HG02623 (cell line): ENCODE measurements around the gene MARVELD1.

Source experiments
- ATAC-seq: cut with Tn5 transposase; IDR thresholded peaks from one replicate; pipeline ENCODE4 v1.9.1; 2021; ENCODE audit warnings: moderate library complexity; ENCODE audit not compliant: unreplicated experiment

The MARVELD1 gene

DNA sequence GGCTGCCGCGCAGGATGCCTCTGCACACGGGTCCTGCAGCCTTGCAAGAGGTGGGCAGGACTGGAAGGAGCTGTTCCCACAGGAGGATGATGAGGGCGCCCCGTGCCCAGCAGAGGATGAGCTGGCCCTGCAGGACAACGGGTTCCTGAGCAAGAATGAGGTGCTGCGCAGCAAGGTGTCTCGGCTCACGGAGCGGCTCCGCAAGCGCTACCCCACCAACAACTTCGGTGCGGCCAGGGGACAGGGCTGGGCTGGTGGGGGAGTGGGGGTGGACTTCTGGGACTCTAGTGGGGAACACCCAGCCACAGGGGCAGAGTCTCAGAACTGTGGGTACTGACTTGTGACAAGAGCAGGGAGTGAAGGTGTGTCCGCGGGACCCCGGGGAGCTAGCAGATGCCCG is 39.4 kb downstream of the MARVELD1 start:
- ATAC-seq: no peak

GRCh38 chr10:97754726-97755125 is 41.2 kb downstream of the MARVELD1 start:
- ATAC-seq: no peak

GRCh38 chr10:97755718-97756117 is 42.2 kb downstream of the MARVELD1 start:
- no peak for ATAC-seq

- no peak for ATAC-seq
Observed at GRCh38 chr10:97757471-97757870, 43.9 kb downstream of the MARVELD1 start.

GRCh38 chr10:97759158-97759887 is 45.8 kb downstream of the MARVELD1 start:
- no peak for ATAC-seq

DNA sequence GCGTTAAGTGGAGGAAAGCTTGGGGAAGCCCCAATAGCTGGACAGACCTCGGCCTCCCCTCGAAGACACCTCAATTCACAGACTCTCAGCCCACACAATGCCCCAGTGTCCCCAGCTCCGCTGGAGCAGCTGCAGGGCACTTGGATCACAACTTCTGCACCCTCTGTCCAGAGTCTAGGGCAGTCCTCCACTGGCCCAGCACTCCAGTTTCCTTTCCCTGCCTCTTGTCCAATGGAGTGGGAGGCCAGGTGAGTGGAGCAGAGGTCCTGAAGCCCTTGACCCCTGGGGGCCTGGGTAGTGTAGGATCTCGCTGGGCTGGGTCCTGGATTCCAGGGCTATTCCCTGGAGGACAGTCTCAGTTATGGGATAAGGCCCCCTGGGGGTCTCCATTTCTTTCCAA is 46.4 kb downstream of the MARVELD1 start:
- no peak for ATAC-seq

- ATAC-seq: no peak
Observed at GRCh38 chr10:97760461-97761257, 47.1 kb downstream of the MARVELD1 start.

DNA sequence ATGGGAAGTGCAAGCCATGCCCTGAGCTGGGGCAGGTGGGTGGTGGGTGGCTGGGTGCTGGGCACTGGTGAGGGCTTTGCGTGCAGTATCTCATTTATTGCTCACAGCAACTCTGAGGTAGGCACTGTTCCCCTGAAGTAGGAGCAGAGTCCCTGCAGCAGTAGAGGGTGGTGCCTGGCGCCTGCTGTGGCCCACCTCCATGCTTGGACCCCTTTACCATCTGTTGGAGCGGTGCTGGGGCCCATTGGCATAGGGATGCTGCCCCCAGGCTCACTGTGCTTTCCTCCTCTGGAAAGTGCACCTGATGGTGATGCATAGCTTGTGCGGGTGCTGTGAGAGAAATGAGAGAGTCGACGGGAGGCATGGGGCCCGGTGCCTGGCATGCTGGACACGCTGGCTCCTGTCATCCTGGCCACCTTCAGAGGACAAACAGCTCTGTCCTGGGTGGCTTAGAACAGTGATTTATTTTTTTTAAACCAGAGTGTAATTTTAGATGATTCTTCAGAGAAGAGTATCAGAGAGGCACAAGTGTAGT is 47.9 kb downstream of the MARVELD1 start:
- no peak for ATAC-seq

DNA sequence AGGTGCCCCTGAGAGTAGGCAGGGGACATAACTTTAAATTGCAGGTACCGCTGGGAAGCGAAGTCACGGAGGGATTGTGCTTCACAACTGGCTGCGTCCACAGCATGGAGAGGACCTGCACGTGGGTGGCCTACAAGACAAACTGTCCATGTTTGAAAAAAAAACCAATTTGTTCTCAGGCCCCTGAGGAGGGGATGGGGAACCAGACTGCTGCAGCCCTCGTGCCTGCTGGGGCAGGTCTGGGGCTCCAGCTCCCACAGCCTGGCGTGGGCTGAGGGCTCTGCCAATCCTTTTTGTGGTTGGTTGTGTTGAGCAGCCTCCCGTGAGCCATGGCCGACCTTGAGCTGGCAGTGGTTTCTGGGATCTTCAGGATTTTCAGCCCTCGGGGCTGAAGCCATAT is 48.5 kb downstream of the MARVELD1 start:
- ATAC-seq: no peak

DNA sequence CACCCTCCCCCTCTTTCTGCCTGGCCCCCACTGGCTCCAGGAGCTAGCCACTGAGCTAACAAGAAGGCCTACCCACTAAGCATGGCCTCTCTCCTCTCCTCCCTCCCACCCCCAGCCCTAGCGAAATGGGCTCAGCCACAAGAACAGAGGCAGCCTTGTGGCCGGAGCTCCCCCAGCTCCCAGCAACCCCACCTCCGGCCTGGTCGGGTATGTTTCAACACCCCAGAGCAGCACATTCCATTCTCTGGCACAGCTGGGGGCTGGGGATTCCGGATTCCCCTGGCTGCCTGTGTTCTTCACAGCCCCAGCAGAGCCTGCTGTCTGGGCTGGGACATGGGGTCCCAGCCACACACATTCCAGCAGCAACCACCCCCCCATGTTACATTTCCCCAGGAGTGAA is 49.3 kb downstream of the MARVELD1 start:
- no peak for ATAC-seq

- ATAC-seq: no peak
Observed at GRCh38 chr10:97763411-97763810, 49.9 kb downstream of the MARVELD1 start.

- no peak for ATAC-seq
Observed at GRCh38 chr10:97763947-97764346, 50.4 kb downstream of the MARVELD1 start.

DNA sequence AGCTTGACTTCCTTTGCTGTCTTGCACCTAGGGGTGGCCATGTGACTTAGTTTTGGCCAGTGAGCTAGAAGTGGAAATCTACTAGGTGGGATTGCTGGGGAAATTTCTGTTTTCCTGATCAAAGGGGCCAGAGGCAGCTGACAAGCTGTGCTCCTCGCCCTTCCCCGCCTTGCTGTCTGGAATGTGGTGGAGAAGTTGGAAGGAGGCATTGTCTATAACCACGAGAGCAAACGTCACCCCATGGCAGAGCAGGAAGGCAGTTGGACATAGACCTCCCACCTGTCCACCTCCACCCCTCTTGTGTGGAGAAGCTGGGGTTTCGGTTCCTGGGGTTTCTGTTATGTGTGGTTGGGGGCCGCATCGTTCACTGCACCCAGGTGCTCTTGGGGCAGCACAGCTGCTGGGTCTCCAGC is 51.0 kb downstream of the MARVELD1 start:
- ATAC-seq: peak; percentile 49

- ATAC-seq: no peak
Observed at GRCh38 chr10:97765201-97765600, 51.7 kb downstream of the MARVELD1 start.

- no peak for ATAC-seq
Observed at GRCh38 chr10:97766106-97766810, 52.7 kb downstream of the MARVELD1 start.

DNA sequence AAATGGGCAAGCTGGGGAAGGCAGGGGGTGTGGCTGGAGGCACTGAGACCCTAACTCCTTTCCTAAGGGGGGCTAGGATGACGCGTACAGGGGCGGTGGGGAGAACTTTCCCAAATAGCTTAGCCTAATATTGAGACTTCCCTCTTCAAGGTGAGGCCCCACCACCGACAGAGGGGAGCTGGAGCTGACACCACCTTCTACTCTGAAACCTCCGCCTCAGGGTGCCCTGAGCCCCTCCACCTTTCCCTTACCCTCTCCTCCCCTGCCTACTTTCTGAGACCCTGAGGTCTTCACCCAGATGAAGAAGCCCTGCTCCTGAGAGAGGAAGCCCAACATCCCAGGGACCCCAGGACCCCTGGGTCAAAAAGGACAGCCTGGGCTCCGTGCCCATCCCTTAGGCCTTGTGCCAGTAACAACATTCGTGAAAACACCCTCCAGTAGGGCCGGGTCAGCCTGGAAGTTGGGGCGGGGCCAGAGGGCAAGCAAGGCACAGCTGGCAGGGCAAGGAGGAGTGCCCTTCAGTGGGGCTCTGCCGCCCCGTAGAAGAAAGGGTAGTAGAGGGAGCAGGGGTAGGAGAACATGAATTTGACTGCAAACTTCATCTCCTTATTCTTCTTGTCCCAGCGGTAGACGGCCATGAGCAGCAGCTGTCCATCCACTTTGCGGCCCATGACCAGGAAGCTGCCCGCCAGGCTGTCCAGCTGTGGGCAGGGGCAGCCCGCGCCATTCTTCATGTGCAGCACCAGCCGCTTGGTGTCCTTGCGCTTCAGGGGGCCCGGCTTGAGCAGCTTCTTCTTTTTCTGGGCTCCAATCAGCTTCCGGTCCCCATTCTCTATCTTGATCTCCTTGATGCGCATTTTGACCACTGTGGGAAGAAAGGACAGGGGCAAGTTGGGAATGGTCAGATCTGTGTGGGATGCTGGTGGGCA is 53.7 kb downstream of the MARVELD1 start:
- ATAC-seq: no peak
